OCI-LY1 (cell line): Measurements from ENCODE around the gene DCST1.

Experiments used
- CTCF ChIP-seq: fragments of 200-600 bp; sonication (generic), shearing (Covaris generic); IDR thresholded peaks from 2 replicates; pipeline ENCODE4 v1.5.1; 2017; ENCODE audit warnings: mild to moderate bottlenecking, antibody characterized with exemption, low read length, moderate library complexity, mixed read lengths
- EZH2 ChIP-seq: fragments of 200-600 bp; sonication (generic), shearing (Covaris generic); IDR thresholded peaks from 2 replicates; pipeline ENCODE4 v1.8.0; 2017; ENCODE audit warnings: borderline replicate concordance, mixed run types, mild to moderate bottlenecking, antibody characterized with exemption, low read length, moderate library complexity, mixed read lengths

- TF ChIP-seq CTCF (no peak), EZH2 (no peak)
Observed at GRCh38 chr1:155068599-155068998, 35.0 kb downstream of the DCST1 start.
